NCI-H2107 treated with DMSO at 0.1 percent for 48 hours (cell line): ENCODE data around the gene CCDC149.

Experiments used
- DNase-seq: peaks from one replicate; lab custom pipeline; 2025; ENCODE audit not compliant: unreplicated experiment; lab: John Stamatoyannopoulos, UW

Gene CCDC149

DNA sequence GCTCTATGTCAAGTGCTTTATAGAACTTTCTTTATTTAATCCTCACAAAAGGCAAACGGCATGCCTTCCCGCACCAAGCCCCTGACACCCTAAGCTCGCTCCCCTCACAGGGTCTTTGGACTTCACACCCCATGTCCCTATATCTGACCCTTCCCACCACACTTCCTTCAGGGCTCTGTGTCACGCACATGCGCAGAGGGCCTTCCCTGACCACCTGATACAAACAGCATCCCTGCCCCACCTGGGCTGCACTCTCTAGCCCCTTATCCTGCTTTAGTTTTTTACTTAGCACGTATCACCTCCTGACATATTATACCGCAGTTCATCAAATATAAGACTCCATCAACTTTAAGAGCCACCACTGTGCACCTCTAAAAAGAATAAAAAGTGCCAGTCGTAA is 67.7 kb downstream of the CCDC149 start:
- no peak for DNase-seq

DNA sequence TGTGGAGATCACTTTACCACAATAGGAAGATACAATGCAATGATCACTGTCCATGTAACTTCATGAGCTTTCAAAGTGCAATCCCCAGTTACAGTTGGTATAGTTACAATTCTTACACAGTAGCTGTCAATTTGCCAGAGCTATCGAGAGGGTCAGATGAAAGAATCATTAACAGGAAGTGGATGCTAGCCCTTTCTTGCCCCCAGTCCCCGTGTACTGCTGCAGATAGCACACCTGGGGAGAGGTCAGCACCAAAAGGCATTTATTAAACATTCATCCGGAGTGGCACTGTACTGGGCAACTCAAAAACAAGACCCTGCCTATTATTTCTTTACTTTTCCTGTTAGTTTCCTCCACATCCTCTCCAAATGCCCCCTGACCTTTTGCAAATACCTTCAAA is 69.7 kb downstream of the CCDC149 start:
- DNase-seq, result no peak

DNA sequence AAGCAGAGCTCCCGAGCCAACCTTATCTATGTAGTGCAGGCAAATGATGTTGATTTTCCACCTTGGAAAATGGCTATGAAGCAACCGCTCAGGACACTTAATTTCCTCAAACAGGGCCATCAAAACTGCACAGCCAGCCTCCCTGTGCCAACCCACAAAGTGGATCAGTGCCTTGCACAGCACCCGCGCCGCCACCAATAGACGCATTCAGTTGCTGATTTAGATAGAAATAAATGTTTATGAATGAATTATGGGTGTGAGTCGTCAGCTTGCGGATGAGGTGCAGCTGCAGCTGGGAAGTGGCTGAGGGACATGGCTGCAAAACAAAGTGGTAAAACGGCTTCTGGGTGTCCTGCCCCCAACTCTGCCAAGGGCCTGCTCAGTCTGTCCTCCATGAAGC is 70.5 kb downstream of the CCDC149 start:
- DNase-seq, result no peak

DNA sequence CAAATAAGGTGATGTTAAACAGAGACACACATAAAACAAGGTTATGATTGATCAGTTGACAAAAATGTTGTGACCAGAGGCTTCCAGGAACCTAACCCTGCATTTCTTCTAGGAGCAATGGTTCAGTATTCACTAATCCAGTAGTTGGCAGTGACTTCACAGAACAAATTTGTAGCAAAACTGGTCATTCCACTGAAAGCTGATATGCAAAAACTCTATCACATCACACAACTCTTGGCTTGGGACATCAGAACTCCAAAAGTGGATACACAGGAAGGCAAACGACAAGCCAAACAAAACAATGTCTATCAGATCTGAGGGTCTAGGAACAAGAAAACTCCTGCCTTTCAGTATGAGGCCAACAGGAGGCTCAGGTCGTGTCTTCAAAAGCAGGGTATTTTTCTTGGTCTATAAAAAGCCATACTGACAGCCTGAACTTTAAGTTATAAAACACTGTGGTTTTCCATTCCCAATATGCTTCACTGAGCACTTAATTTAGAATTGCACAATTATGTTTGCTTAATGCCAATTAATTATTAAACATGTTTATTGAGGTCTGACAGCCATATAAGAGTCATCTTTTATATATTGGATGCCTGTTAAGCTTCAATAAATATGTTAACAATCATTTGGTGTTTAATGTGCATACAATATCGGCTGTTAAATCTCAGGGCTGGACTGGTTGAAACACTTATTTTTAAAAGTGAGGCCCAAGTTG is 71.9 kb downstream of the CCDC149 start:
- no peak for DNase-seq

DNA sequence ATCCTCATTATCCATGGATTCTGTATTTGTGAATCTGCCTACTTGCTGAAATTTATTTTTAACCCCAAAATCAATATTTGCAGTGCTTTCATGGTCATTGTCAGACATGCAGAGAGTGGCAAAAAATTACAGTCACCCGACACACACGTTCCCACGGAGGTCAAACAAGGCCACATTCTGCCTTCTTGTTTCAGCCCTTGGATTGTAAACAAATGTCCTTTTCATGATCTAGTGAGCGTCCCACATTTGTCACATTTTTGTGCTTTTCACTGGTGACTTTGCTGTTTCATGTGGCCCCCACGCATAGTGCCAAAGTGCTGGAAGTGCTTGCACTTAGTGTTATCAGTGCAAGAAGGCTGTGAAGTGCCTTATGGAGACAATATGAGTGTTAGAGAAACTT is 72.5 kb downstream of the CCDC149 start:
- DNase-seq, result no peak

DNA sequence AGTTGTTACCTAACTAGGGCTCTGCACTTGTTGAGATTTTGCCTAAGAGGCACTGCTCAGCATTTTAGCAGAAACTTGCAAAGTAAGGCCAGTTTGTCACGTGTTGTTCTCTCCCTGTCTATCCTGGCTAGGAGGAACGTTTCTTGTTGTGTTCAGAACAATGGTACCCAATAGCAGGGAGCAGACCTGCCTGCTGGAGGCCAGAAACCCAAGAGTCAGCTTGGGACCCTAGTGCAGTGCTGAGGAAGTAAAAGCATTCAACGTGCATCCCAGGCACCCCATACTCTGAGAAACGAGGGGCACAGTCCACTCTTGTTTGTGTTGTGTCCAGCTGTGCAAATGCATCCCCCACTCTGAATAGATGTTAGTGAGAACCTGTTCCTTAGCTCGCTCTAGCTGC is 75.1 kb downstream of the CCDC149 start:
- no peak for DNase-seq

GRCh38 chr4:24837336-24837735 is 75.5 kb downstream of the CCDC149 start:
- no peak for DNase-seq

DNA sequence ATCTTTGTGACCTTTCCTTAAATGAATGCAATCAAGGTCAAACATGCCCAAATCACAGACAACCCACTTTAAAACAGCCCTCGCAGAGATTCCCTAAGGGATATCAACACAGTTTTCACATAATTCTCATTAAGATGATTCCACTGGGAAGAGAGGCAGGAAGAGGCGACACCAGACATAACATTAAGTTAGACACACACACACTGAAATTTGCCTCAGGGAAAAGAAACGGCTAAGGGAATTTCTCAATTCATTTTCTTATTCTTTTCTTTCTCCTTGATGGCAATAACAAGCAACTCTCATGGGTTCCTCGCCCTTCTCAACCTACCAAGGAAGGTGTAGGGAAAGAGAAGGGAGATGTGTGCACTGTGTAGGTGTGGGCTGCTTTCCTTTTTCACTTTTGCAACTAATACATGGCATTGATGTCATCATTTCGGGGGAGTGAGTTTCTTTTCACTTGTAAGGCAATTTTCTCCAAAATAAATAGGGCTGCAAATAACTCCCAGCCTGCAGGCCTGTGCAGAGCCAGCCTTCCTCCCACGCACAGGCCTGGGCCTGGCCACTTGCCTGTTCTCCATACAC is 76.1 kb downstream of the CCDC149 start:
- no peak for DNase-seq

DNA sequence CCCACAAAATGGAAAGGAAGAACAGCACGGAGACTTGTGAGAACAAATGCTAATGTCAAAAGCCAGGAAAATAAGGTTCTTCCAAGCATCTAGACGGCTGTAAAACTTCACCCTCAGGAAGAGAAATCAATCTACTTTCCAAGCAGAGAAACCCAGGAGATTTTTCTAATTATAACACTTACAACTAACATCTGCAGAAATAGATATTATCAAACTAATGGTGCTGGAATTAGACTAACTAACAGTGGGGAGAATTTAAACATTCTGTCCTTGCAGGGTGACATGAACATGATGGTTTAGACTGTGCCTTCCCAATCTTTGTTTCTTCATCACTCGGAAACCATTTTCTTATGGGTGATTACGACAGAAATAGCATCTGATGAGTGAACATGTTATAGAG is 77.1 kb downstream of the CCDC149 start:
- DNase-seq, result no peak

DNA sequence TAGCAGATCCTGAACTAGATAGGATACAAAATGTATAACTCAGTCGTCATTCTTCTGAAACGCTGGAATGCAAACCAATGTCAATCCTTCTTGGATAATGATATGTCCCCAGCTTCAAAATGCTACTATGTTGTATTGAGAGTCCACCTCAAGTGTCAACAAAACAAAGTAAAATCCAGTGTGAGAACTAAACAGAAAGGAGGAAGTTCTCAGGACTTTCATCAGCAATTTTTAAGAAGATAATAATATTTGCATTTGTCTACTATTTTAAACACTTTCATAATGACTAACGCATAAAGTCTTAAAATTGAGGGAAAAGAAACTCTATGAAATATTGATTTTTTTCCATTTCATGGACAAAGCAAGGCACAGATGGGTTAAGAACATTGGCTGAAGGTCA is 81.2 kb downstream of the CCDC149 start:
- no peak for DNase-seq

DNA sequence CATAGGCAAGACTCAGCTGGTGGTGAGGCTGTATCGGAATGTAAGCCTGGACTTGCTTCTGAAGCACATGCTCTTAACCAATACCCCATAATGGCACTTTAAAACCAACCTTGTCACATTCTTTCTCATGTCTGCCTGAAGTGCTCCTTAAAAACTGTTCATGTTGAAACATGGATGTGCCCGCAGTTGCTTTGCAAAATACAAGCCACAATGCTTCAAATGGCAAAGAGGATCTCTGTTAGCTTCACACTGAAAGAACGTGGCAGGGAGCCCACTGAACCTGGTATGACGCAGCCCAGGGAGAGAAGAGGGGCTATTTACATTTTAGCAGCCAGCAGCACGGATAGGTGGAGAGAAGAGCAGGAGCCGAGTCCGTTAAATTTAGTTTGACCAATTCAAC is 88.1 kb downstream of the CCDC149 start:
- no peak for DNase-seq

GRCh38 chr4:24820541-24820940 is 92.3 kb downstream of the CCDC149 start:
- DNase-seq, result no peak

DNA sequence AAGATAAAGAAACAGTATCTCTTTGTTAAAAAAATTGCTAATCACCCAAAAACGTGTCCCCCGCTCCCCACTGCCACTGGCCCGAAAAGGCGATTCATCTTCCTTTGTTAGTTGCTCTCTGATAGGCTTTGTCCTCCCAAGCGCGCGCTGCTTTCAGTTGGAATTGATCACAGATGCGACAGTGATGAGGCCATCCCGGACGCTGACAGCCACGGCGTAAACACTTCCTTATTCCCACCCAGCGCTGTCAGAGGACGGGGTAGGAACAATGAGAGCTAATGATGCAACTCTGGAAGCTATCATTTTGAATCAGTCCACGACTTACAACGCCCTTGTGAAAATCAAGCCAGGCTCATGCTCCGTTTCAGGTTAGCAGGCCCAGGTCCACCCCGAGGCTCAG is 96.0 kb downstream of the CCDC149 start:
- no peak for DNase-seq

DNA sequence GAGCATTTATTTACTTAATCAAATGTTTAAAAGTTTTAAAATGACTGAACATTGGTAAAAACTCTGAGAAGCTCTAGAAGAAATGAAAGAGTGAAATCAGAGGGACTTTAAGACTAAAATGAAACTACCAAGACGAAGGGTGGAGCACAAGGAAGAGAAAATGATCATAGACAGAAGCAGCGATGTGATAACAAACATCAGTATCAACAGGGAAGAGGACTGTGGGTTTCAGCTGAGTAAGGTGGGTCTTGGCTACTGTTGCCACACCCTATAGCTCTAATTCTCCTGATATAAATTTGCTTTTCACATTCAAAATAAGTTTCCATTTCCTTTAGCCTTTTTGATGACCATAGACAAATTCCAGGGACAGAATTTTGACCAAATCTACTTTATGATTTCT is 99.1 kb downstream of the CCDC149 start:
- DNase-seq, result no peak

DNA sequence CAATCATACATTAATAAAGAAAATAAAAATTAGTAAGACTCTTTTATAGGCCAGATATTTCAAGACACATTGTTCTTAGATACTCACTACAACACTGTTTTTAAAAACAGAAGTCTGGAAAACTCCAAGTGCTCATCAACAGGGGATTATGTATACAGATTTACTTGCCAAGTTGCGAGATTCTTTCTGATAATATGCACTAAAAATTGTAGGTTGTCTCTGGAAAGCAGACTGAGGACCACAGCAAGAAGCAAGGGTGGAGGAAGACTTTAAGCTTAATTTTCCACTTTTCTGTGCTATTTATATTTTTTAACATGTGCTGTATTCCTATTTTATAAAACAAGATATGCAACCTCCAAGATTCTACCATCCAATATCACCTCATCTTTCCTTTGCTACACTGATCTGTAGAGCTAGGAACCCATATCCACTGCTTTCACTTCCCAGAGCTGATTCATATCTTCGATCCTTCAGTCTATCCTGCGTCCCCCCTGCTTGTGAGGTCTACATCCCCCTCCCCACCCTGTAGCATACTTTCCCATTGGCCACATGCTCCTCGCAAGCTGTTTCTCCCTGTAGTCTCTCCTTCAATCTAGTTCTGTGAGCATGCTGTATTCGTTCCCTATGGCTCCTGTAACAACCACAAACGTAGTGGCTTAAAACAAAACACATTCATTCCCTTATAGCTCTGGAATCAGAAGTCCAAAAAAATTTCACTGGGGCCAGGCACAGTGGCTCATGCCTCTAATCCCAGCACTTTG is 101.8 kb downstream of the CCDC149 start:
- DNase-seq, result no peak

DNA sequence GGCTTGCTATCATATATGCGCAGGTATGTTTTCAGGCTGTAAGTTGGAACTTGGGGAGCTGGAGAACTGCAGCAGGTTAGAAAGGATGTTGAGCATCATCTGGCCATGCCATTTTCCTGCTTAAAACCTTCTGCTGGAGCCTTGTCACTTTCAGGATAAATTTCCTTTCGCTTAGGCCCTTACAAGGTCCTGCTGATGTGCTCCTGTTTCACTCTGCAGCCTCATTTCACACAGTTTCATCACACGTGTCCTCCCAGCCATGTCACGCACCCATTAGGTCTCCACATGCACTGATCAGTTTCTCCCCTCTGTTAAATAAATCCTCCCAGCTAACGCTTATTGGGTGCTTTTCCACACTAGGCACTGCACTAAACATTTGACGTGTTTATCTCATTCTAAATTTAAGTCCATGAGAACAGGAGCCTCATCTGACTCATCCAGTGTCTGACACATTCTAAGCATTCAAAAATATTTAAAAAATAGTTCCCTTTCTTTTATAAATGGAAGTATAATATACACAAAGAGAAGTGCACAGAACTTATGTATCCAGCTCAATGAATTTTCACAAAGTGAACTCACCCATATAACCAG is 102.9 kb downstream of the CCDC149 start:
- no peak for DNase-seq

- no peak for DNase-seq
Observed at GRCh38 chr4:24809376-24809775, 103.5 kb downstream of the CCDC149 start.

GRCh38 chr4:24808955-24809354 is 103.9 kb downstream of the CCDC149 start:
- no peak for DNase-seq

DNA sequence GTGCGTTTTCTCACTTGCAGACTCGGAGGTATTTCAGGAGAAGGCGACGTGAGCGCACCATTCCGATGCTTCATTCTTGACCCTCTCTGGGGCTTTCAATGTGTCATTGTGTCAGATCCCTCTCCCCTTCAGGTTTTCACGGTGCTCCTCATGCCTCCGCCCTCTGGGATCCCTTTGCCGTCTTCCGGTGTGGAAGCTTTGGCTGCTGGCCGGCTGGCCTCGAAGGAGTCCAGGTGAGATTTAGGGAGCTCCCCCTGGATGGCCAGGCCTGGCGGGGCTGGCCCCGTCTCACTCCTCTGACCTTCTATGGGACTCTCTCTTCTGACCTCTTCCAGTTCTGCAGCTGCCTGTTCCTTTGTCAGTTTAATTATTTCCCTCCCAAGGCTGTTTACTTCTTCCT is 104.6 kb downstream of the CCDC149 start:
- DNase-seq, result no peak

DNA sequence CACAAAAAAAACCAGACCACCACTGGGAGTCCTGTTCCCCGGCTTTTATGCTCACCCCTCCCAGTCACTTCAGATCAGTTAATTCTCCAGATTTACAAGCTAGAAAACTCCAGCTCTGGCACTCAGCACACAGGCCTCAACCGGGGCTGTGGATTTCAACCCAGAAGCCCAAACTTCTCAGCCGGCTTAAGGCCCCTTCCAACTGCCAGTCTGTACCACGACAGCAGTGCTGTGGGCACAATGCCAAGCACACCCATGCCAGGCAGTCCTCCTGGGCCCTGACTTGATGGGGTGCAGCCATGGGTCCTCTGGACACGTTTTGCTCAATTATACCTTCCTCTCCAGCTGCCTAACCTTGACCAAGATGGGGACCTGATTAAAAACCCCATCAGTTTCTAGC is 105.2 kb downstream of the CCDC149 start:
- DNase-seq, result no peak

DNA sequence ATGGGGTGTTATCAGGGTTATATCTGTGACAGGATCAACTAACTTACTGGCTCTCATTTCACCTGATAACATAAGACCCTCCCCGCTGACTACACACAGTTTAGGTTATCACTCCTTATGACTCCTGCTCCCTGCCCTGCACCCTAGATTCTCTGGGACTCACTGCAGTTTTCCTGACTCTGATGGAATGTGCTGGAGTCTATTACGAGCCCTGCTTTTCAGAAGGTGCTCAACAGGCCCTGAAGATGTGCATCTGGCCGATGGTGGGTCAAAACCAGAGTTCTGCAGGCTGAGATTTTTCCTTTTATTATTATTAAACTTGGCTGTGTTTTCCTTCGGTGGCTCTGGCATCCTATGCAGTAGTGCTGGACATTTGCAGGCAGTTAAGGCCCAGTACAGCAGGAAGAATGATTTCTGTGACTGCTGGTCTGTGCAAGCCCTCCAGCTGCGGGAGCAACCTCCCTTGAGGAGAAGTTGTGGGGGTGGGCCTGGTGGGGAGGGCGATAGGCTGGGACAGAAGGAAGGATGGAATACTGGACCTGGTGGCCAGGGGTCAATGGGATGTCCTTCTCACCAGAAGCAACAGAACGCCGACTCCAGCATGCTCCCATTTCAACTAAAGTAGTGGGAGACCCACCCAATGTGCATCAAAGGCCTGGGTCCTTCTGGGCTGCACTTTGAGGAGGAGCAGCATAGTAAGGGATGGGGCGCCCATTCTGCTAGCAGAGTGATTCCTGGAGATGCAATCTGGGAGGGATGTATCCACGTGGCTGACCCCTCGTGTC is 106.4 kb downstream of the CCDC149 start:
- no peak for DNase-seq
